ENCODE results near the gene FBXO42. TPM values are rescaled to one million over a fixed set of nuclear protein-coding genes. Genes with fewer than 3 reads are reported as not detected.
A peak's percentile ranks its signal among the peaks of the same experiment; 100 is the strongest.
"Not testable (repeated sequence)": the region's sequence is repeated elsewhere in the genome, so short reads cannot be mapped to it uniquely, and the experiment has no call there.

The FBXO42 gene
- total RNA-seq, 4 donors from 2014 or later = 22.0 to 52.6 (median 35.3) TPM

DNA sequence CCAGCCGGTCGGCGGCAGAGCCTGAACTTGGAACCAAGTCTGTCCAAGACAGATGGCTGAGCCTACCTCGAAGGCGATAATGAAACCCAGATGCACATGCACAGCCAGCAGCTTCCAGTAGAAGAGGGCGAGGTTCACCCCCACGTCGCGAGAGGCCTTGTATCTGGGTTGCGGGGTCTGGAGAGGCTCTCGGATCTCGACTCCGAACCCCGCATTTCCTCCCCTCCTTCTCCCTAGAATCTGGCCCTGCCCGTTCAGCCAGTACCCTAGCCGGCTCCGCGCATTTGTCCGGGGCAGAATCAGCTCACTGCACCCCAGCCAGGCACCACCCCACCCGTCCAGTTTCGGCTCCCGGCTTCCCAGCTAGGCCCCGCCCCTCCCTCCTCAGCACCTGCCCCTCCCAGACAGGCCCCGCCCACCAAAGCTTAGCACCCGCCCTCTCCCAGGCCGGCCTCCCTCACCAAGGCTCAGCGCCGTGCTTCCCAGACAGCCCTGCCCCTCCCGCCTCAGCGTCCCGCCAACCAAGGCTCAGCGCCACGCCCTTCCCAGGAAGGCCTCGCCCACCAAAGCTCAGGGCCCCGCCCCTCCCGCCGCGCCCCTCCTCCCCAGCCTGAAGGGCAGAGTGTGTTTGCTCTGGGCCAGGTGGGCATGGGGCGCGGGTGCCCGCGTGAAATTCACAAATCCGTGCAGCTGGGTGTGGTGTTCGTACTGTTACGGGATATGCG, 135.1 kb downstream of the FBXO42 start:
- intact Hi-C loops (cut with DNase I) = no loop called here
- whole genome bisulfite sequencing = under 1% methylated on average over 30 of the region's 46 CpGs
- no peaks in the 10 kb centered on the region for H3K36me3 ChIP-seq

DNA sequence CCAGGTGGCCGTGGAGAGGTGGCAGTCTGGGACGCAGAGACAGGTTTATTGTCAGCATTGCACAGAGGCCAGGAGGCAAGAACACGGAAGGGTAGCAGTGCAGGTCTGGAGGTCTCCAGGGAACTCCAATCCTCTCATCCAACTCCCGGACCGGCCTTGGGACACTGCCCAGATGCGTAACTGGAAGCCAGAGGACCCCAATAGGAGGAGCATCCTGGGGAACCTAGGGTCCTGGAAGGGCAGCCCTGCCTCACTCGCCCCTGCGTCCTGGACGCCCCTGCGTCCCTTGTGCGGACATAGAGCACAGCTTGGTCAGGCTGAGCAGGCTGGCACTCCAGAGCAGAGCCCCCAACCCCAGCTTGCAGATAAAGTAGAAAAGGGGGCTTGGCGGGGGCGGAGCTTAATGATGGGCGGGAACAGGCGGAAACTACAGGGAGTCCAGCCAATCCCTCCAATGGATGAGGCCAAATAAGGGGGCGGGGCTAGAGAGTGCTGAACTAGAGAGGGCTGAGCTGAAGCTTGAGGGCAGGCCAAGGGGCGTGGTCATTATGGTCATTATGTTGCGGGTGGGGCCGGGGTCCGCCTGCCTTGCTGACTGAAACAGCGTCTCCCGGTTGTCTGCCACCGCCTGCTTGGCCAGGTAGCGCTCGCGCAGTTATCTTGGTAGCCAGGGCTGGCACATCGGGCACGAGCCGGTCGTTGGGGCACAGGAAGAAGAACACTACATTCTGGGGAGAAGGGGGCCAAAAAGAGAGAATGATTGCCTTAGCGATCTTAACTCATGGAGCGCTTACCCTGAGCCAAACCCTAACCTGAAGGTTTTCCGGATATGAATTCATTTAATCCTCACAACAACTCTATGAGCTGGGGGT, 136.2 kb downstream of the FBXO42 start:
- intact Hi-C loops (cut with DNase I) = no loop called here
- peak overlapping the region; percentile 50 to 67 (median 54) for H3K4me3 ChIP-seq
- H3K27me3 ChIP-seq = peaks cover 0 to 5% (median 0%) of the 10 kb centered on the region in 4 donors
- H3K36me3 ChIP-seq = no peaks in the 10 kb centered on the region
- TF ChIP-seq POLR2AphosphoS5 (IDR thresholded peaks at IDR 0.05) (no peak), EP300 (IDR thresholded peaks at IDR 0.05) (no peak), POLR2A (IDR thresholded peaks at IDR 0.05; ENCODE audit: low read depth) (no peak)
- TF ChIP-seq, protein P1, sequence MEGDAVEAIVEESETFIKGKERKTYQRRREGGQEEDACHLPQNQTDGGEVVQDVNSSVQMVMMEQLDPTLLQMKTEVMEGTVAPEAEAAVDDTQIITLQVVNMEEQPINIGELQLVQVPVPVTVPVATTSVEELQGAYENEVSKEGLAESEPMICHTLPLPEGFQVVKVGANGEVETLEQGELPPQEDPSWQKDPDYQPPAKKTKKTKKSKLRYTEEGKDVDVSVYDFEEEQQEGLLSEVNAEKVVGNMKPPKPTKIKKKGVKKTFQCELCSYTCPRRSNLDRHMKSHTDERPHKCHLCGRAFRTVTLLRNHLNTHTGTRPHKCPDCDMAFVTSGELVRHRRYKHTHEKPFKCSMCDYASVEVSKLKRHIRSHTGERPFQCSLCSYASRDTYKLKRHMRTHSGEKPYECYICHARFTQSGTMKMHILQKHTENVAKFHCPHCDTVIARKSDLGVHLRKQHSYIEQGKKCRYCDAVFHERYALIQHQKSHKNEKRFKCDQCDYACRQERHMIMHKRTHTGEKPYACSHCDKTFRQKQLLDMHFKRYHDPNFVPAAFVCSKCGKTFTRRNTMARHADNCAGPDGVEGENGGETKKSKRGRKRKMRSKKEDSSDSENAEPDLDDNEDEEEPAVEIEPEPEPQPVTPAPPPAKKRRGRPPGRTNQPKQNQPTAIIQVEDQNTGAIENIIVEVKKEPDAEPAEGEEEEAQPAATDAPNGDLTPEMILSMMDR (IDR thresholded peaks at IDR 0.05) = no peak
- H3K27ac ChIP-seq (replicated peaks in 1 of 4) = peak overlapping the region in 2 of 4 donors; percentile 69 to 77
- H3K9me3 ChIP-seq = no peaks in the 10 kb centered on the region
- H3K4me1 ChIP-seq = peaks cover 11 to 27% (median 24%) of the 10 kb centered on the region in 4 donors
- 7% methylated on average over 26 of the region's 33 CpGs for WGBS
- no peak for DNase-seq (ENCODE audit: extremely low spot score)

More for the DNA sequence above, 135.1 kb downstream of the FBXO42 start:
- peak; percentile 99 for DNase-seq (ENCODE audit: extremely low spot score)
- TF ChIP-seq POLR2A (IDR thresholded peaks at IDR 0.05; ENCODE audit: low read depth) (no peak), EP300 (IDR thresholded peaks at IDR 0.05) (no peak), POLR2AphosphoS5 (IDR thresholded peaks at IDR 0.05) (peak; percentile 60 to 74)
- TF ChIP-seq, protein P1 (IDR thresholded peaks at IDR 0.05) = no peak
- Histone ChIP-seq H3K27me3 (peaks cover 0 to 5% (median 0%) of the 10 kb centered on the region in 4 donors), H3K4me3 (peak overlapping the region; percentile 50 to 67 (median 54)), H3K27ac (replicated peaks in 1 of 4) (peak overlapping the region; percentile 57 to 77 (median 68)), H3K9me3 (no peaks in the 10 kb centered on the region), H3K4me1 (peaks cover 11 to 27% (median 24%) of the 10 kb centered on the region in 4 donors)

DNA sequence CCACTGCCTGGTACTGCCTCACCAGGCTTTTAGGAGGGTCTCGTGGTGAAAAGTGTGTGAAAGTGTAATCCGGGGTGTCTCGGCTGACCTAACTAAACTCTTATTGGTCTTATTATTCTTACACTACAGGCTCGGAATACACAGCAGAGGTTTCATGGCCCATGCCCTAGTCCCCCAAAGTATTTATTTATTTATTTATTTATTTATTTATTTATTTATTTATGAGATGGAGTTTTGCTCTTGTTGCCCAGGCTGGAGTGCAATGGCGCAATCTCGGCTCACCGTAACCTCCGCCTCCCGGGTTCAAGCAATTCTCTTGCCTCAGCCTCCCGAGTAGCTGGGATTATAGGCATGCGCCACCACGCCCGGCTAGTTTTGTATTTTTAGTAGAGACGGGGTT, 137.0 kb downstream of the FBXO42 start:
- H3K4me3 ChIP-seq; H3K27ac ChIP-seq (replicated peaks in 1 of 4); H3K27me3 ChIP-seq; H3K9me3 ChIP-seq; H3K36me3 ChIP-seq; intact Hi-C loops (cut with DNase I); DNase-seq (ENCODE audit: extremely low spot score): not testable (repeated sequence)
- H3K4me1 ChIP-seq = peaks cover 11 to 27% (median 24%) of the 10 kb centered on the region in 4 donors
- 93% methylated on average over 14 of the region's 14 CpGs for WGBS

DNA sequence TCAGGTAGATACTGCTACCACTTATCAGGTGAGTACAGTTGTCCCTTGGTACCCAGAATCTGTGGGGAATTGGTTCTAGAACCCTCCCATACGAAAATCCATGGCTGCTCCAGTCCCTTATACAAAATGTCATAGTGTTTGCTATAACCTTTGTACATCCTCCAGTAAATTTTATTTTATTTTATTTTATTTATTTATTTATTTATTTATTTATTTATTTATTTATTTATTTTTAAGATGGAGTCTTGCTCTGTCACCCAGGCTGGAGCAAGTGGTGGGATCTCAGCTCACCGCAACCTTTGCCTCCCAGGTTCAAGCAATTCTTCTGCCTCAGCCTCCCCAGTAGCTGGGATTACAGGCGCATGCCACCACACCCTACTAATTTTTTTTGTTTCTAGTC, 138.7 kb downstream of the FBXO42 start:
- WGBS = 95% methylated on average over 3 of the region's 3 CpGs
- H3K4me3 ChIP-seq; DNase-seq (ENCODE audit: extremely low spot score); H3K27me3 ChIP-seq; intact Hi-C loops (cut with DNase I); H3K9me3 ChIP-seq; H3K27ac ChIP-seq (replicated peaks in 1 of 4); H3K36me3 ChIP-seq: not testable (repeated sequence)
- H3K4me1 ChIP-seq = peaks cover 11 to 27% (median 24%) of the 10 kb centered on the region in 4 donors

DNA sequence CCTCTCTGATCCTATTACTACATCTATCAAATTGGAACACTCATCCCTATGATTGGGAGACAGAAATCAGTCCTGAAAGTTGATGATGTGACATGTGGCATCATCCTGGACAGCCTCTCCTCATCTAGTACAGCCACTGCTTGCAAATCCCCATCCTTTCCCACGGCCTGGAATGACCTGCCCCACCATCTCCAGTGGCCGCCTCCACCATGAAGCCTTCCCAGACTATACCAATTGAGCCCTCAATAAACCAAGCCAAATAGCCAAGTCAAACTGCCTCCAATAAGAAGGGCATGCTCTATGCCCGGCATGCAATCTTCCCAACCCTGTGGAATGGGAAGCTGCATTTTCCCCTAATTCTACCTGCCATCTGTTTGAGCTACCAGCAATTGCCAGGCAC, 139.3 kb downstream of the FBXO42 start:
- intact Hi-C loops (cut with DNase I) = no loop called here
- no peak overlapping the region for H3K4me3 ChIP-seq
- peaks cover 9 to 23% (median 22%) of the 10 kb centered on the region in 4 donors for H3K4me1 ChIP-seq
- H3K36me3 ChIP-seq = no peaks in the 10 kb centered on the region
- 93% methylated on average over 2 of the region's 3 CpGs for WGBS
- no peak for TF ChIP-seq POLR2AphosphoS5 (IDR thresholded peaks at IDR 0.05)
- no peak for TF ChIP-seq EP300 (IDR thresholded peaks at IDR 0.05)
- TF ChIP-seq POLR2A (IDR thresholded peaks at IDR 0.05; ENCODE audit: low read depth) = no peak
- TF ChIP-seq, protein P1 (IDR thresholded peaks at IDR 0.05) = no peak
- H3K9me3 ChIP-seq = no peaks in the 10 kb centered on the region
- peaks cover 0 to 5% (median 0%) of the 10 kb centered on the region in 4 donors for H3K27me3 ChIP-seq
- no peak overlapping the region for H3K27ac ChIP-seq (replicated peaks in 1 of 4)
- DNase-seq (ENCODE audit: extremely low spot score) = no peak

Data from esophagus muscularis mucosa (tissue), 4 donors.